ENCODE data around the gene HOXA13.
A peak's percentile ranks its signal among the peaks of the same experiment; 100 is the strongest.

The HOXA13 gene

DNA sequence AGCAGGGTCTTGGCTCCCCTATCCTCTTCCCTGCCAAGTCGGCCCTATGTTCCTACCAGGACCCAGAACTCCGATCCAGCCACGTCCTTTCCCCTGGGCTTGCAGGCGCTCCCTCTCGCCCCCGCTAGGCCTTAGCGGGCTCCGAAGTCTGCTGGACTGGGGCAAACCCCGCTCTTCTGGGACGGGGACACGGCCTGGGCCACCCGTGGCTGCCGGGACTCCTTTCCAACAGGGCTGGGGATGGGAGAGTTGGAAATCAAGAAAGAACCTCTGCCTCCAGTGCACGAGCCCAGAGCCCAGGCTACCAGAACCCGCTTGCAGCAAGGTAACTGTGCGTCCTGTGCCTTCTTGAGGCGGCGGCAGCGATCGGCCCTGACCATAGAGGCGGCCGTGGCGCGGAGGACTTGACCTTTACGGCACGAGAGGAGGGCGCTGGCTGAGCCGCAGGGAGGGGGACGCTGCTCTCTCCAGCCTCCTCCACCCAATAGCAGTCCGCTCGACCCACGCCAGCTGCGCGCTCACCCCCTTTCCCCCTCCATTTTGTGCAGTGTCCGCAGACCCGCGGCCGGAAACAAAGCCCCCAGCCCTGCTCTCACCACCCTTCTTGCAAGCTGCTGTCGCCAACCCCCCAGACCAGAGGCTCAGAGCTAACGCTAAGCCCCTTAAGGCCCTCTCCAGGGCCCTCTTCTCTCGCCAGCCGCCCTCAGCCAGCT, 7.9 kb downstream of the HOXA13 start:
- no peak for DNase-seq

DNA sequence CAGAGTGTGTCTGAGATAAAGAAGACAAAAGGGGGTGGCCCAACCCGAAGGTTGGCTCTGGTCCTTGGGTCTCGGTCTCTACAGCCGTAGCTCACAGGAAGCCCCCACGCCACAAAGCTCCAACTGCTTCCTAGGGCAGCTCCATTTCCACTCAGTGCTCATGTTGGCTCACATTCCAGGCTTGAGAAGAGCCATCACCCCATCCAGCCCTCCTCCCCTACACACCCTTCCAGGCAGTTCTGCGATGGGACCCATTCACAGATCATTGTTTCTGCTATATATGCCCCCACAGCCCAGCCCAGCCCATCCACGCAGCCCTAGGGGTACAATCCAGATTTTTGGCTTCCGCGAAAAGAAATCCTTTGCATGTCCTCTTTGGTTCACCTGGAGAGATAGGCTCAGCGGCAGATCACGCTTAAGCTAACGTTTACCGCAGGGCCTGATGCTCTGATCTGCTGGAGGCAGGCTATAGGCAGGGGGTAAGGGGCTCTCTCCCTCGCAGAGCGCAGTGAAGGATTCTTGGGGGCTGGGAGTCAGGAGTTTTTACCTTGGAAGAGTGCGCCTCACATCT, 8.6 kb downstream of the HOXA13 start:
- no peak for DNase-seq

DNA sequence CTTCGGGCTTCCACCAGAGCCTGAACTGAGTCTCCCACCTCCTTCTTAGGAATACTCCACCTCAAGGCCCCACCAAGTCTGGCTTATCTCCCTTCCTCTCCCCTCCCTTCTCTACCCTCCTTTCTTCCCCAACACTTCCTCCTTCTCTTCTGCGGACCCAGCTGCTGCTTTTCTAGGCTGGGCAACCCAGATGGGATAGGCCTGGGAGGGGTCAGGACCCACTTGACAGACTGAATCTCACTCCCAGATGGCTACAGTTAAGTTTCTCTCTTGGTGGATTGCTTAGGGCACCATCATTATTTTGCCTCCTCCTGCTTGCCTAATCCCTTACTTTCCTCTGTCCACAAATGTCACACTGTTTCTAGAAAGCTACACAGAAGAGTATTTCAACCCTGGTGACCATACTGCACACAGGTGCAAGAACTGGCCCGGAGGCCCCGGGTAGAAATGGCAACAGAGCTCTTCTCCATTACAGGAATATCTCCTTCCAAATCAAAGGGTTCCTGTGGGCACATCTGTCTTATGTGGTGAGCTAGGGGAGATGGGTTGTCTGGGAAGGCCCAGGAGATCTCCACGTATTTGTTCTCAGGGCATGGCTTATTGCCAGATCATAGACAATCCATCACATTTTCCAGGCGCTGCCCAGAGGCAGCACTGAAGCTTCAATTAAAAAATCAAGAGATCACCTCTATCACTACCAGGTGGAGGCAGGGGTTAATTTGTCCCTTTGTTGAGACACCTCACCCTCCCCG, 9.7 kb downstream of the HOXA13 start:
- DNase-seq, result no peak

DNA sequence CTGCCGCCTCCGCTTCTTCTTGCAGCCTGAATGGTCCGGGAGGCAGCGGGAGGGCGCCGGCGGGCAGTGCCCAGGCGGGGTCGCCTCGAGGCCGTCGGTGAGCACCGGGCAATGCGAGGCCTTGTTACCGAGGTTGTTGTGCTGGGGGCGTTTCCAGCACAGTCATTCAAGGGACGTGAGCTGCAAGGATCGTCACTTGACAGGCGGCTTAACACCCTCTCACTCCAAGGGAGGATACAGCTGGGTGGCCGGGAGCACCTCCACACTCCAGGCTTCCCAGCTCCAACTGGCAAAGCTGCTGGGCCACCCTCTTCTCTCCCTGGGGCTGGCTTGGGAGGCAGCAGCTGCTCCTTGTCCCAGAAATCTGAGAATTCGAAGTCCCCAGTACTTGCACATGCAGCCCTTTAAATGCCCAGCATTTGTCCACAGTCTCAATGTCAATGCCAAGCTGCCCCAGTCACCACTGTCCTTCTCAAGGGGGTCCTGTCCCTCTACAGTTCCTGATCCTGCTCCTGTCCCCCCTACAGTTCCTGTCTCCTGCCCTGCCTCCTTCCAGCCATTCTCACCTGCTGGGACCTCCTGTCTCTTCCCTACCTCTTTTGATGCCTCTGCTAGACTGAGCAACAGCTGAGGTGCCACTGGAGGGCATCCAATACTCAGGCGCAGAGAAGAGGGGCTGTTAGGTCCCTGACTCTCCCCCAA, 10.4 kb downstream of the HOXA13 start:
- no peak for DNase-seq

DNA sequence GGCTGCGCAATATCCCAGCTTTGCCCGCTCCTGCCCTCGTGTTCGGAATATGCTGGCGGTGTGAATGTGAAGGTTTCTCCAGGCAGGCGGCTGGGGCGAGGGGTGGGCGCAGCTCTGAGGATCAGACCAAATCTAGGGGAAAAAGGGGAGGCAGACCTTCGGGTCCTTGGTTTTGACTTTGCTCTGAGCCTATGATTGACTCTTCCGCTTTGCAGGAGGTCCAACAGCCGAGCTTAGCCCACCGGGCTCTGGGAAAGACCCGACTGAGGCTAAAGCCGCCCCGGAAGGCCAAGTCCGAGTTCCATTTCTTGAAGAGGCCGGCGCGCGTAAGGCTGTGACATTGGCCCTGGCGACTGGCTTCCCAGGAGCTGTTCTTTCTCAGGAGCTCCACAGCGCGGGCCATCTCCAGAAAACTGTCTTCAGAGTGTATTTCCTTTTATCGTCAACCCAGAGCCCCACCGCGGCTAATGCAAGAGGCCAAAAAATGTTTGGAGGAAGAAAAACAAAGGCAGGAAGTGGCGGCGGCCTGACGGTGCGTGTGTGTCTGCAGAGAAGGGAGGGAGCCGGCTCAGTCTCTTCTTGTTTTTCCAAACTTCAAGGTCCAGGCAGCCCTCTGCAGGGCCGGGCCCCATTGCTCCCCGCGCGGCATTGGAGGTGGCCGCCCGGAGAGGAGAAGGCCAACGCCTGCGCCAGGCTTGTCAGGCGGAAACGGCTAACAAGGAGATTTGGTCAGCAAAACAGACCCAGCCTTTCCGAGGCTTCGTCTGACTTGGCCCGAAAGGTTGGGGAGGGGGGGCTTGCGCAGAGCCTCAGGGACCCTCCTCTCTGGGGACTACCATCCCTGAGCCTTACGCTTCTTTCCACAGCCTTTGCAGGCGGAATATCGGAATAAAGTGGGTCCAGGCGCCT, 11.3 kb downstream of the HOXA13 start:
- DNase-seq, result peak; percentile 61

DNA sequence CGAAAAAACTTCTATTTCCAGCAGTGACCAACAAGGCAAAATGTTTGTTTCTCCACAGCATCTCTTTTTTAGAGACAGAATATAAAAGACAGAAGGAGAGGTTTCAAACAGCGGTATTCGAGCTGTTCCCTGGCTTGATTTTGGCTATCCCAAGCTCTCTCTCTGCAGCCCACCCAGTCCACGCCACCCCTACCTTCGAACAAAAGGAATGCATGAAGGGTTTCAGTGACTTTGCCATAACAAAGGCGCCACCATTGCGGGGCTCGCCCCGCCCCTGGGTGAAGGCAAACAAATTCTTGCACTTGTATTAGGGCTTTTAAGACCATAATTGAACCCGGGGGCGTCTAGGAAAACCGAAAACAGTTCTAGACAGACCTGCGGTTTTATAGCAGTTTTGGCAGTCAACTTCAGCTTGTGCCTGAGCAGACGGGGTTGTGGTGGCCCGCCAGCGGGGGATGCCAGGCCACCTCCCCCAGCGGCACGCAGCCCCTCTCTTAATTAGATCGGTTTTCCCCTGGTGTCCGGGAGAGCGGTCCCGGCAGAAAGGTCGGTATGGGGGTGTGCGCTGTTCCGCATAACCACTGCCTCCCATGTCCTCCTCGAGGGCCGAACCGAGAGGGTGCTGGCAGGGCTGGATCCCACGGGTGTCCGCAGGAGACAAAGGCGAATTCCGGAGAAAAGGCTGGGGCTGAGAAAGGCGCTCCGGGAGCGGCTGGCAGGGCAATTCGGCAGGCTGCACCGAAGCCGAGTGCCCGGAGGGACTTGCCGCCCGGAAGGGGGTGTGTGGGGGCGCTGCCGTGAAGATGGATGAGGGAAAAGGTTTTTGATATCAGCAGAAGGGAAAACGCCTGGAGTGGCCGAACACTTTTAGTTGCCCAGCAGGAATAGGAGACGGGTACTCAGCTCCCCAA, 12.2 kb downstream of the HOXA13 start:
- no peak for DNase-seq

DNA sequence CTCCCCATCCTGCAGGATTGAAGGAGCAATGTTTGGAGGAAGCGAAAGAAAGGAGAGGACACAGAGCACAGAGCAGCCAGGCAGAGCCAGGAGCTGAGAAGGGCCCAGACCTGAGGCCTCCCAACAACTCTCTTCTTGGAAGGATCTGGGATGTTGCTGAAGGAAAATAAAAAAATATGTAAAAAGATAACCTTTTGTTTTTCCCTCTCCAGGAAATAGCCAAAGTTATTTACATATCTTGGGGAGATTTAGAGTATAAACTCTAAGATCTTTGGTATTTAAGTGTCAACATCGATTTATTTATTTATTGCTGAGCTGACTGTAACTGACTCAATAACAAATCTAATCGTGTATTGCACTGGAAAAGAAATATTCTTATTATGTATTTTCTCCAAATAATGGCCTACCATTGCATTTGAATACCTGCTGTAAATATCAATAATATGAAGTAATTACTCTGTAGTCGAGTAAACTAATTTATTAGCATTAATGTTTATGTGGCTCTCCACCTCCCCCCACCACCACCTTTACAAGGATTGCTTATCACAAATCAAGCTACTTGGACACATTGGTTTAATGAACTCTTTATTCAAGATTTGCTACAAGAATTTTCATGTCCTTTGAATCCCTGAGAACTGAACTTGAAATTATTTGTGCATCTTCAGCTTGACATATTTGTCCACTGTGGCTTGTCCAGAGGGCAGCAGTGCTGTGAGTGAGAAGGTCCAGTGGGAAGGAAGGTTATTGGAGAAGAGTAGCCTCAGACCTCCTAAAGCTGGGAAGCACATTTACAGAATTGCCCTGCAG, 13.0 kb downstream of the HOXA13 start:
- DNase-seq, result no peak

DNA sequence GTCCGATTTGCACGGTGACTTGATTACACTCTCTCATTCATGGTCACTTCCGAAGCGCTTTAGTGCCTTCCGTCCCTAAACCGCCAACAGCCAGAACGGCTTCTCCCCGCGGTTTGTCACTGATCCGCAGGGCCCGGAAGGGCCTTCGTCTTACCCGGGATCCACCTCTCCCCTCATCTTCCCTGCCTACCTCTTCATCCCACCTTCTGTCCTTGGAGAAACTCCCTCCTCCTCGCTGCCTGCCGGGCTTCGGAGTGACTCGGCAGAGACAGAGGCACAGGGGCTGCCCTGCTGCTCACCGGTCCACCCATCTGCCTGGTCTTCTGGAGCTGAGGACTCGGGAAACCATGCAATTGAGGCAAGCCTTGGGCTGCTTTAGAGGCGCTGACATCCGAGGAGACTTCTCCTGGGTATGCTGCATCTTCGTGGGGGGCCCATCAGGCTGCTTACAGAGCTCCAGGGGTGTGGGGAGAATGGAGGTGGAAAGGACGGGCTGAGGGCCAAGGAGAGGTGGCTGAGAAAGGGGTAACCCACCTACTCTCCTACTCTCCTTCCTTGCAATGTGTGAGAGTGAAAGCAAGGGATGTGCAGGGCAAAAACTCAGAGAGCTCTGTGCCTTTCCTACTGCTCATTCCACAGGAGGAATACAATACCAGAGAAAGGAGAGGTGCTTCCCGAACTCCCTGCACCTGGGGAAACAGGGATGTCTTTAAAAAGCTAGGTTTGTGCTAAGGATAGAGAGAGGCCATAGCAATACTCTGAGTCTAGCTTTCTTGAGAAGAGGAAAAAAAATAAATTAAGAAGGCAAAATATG, 13.8 kb downstream of the HOXA13 start:
- DNase-seq, result no peak

DNA sequence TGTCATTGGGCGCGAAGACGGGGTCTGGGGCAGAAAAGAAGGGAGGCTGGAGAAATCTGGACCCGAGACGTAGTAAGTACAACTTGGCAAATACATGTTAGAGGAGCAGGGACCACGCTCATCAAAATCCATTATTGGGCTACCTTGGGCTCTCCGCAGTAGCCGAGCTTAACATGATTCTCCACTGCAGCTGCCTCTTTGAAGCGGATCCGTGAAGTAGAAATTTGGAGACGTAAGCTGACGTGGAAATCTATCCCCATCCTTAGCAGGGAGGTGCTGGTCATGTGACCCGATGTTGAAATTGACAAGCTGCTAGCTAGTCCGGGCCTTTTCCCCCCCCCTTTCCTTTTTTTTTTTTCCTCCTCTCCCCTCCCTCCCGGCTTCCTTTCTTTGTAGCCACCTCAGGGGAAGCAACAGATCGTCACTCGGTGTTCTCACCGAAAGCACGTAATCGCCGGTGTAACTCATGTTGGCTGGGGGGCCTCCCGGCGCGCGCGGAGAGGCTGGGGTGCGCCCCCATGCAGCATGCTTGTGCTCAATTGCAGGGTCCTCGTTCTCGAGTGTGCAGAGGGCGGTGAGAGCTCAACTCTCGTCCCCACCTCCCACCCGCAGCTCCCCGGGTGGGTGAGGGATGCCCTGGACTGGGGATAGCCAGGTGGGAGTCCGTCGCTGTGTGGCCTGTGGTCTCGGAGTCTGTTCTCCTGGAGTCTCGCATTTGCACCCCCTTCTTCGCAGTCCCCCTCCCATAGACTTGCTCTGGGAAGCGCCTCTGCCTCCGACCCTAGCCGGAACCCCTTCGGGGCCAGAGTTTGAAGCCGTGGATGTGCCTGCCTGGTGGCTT, 14.7 kb downstream of the HOXA13 start, which contains the start of gene HOXA11:
Gene HOXA11 (minus strand): TSS at position 220 of the 841 bp plus-strand sequence. CDS start 88 bp downstream, at position 132.
- DNase-seq, result peak; percentile 52

DNA sequence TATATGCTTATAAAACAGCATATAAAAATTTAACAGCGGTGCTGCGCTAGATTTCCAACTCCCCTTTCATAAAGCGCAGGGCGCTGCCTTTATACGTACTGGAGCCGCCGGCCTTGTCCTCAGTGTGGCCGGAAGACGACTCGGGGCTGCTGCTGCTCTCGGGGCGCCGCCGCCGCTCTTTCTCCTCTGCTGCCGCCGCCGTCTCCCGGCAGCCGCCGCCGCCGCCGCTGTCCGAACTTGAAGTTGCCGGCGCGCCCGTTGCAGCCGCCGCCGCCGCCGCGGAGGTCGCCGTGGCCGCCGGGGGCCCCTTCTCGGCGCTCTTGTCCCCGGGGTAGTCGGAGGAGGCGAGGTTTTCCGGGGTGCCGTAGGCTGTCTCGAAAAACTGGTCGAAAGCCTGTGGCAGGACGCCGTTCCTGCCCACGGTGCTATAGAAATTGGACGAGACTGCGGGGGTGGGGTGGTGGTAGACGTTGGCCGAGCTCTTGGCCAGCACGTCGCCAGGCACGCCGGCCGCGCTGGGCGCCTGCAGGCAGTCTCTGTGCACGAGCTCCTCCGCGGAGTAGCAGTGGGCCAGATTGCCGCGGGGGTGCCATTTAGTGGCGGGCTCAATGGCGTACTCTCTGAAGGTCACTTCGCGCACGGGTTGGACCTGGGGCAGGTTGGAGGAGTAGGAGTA, 15.4 kb downstream of the HOXA13 start:
- peak; percentile 75 for DNase-seq

DNA sequence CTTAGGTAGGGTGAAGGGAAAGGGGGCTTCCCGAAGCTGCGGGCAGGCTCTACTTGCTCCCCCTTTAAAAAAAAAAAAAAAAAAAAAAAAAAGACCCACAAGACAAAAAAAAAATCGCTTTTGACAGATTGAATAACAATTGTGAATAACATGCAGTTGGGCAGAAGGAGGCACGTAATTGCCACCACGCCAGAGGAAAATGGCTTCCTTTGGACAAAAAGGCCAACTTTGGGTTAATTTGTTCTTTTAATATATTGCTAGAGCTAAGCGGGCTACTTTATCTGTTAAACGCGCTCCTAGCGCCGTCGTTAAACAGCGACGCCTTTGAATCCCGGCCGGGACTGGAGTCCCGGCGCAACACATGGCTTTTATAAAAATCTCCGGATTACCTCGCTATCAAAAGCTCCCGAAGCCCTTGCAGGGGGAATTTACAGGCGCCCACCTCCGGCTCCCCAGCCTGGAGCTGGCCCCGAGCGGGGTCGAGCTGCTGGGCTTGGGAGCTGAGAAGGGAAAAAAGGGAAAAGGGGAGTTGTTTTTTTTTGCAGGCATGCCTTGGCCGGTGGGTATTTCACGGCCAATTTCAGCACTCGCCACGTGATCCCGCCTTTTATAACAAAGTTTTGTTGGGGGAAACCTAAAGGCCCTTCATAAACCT, 16.1 kb downstream of the HOXA13 start:
- DNase-seq, result peak; percentile 63

DNA sequence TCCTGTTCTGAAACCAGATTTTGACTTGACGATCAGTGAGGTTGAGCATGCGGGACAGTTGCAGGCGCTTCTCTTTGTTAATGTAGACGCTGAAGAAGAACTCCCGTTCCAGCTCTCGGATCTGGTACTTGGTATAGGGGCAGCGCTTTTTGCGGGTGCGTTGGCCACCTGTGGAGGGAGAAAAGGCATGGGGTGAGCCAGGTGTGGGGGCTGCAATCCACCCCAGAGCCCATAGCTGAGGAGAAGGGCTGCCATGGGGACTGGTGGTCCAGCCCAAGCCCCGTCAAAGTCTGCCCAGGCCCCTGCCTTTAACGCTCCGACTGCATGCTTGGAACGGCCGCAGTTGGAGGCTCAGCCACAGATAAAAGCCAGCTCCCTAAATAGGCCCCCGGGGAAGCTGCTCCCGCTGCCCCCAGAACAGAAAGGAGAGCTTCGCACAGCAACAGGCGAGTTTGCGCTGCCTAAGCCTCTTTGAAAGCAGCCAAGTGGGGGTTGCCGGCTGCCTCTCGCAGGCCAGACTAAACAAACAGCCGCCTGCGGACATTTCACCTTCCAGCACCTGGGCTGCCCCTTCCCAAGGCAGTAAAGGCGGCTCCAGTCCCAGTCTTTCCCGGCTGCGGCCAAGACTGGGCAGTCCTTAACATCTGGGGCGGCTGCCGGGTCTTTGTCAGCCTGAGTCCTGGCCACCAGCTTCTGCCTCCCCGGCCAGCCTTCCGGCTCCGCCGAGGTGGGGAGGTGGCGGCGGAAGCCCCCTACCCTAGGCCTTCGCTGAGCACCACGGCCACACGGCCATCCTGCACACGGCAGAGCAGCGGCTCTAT, 16.8 kb downstream of the HOXA13 start:
- no peak for DNase-seq

DNA sequence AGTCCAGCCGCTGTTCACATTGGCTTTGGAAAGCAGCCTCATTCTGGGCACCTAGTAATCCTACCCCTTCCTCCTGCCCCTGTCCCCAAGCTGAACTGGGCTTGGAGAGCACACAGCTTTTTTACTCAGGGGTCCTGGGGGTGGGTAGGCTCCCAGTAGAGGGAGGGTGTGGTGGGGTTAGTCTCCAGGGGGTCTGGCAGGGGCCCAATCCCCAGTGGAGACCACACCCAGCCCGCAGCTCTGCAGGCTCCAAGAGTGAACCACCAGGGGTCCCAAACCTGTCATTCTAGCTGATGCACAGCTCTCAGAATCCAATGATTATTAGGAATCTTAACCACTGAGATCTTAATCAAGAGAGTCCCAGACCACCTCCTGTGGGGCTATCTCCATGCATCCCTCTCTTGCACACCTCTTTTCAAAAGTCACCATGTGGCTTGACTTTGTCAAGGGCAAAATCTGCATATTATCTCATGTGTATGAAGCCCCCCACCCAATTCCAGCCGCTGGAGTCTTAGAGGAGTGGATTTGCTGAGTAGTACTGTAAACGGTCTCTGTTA, 17.5 kb downstream of the HOXA13 start:
- DNase-seq, result no peak

DNA sequence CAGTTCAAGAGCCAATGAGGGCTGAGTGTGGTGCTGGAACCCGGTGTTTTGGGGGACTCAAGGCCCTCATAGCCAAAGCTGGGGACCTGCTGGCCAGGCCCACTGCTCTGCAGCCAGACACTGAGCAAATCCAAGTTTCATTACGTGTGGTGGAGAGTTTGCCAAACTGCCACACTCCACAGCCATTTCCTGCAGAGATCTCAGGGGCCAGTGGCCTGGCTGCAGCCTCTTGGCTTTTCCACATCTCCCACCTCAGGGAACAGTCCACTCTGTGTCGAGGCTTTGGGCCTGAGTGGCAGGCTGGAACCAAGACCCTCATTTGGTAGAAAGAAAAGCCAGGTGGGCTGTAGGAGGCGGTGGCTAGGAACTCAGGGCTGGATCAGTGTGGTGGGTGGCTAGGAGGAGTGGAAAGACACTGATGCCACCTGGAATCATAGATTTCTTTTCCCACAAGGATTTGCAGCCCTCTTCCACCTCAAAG, 18.1 kb downstream of the HOXA13 start:
- no peak for DNase-seq

Measured in hematopoietic multipotent progenitor cell treated with erythropoietin and hydrocortisone succinate and interleukin-3 and kit ligand, for 4 days (in vitro differentiated cells).